ENCODE measurements around the gene HSPG2. TPM values are rescaled to one million over a fixed set of nuclear protein-coding genes. Genes with fewer than 3 reads are reported as not detected.

HSPG2 gene
- total RNA-seq, 1 experiment from 2014 or later, result 171 TPM

Other genes starting within 250 kb of the HSPG2 start
- 71.6 TPM for gene USP48, start 154.2 kb downstream of the HSPG2 start, total RNA-seq (2021; ENCODE audit: unreplicated experiment)
- not detected for gene LDLRAD2, start 125.0 kb downstream of the HSPG2 start, total RNA-seq (2021; ENCODE audit: unreplicated experiment)
- gene CELA3B, start 39.7 kb upstream of the HSPG2 start, total RNA-seq (2021; ENCODE audit: unreplicated experiment), result 3.4 TPM
- gene CELA3A, start 64.3 kb upstream of the HSPG2 start, total RNA-seq (2021; ENCODE audit: unreplicated experiment), result 5.9 TPM
- 240 TPM for gene CDC42, start 115.4 kb upstream of the HSPG2 start, total RNA-seq (2021; ENCODE audit: unreplicated experiment)
- 0.92 TPM for gene WNT4, start 205.8 kb upstream of the HSPG2 start, total RNA-seq (2021; ENCODE audit: unreplicated experiment)

Measured in Panc1 (cell line).